GM13977 (cell line): ENCODE measurements around the gene MYO5B.

Source experiments
- DNase-seq: peaks from one replicate; pipeline ENCODE4 v3.0.0; 2012; ENCODE audit warnings: low spot score
- in situ Hi-C: fragments of 300-500 bp; cut with MboI; formaldehyde crosslinking; loops from one replicate; pipeline ENCODE4 v1.12.0; 2022; ENCODE audit warnings: low sequenced_read_pairs, low pct_unique_long_range_greater_than_20kb, mixed read lengths, inconsistent platforms; ENCODE audit not compliant: unreplicated experiment
- TF ChIP-seq, protein P1 (sequence below): IDR thresholded peaks from 2 replicates; pipeline ENCODE4 v1.5.1; 2012; ENCODE audit warnings: mild to moderate bottlenecking, control low read depth; ENCODE audit not compliant: insufficient read depth; ENCODE audit errors: extremely low read depth, missing control alignments

The MYO5B gene

DNA sequence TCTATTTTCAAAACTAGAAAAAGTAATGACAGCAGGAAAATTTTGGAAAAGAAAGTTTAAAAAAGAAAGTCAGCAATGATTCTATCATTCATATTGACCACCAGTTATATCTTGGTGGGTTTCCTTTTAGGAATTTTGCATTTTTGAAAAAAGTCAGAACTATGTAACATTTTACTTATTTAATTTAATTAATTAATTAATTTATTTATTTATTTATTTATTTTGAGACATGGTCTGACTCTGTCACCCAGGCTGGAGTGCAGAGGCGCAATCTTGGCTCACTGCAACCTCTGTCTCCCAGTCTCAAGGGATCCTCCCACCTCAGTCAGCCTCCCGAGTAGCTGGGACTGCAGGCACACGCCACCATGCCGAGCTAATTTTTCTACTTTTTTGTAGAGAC, 231.7 kb downstream of the MYO5B start:
- DNase-seq, result no peak
- TF ChIP-seq, protein P1, sequence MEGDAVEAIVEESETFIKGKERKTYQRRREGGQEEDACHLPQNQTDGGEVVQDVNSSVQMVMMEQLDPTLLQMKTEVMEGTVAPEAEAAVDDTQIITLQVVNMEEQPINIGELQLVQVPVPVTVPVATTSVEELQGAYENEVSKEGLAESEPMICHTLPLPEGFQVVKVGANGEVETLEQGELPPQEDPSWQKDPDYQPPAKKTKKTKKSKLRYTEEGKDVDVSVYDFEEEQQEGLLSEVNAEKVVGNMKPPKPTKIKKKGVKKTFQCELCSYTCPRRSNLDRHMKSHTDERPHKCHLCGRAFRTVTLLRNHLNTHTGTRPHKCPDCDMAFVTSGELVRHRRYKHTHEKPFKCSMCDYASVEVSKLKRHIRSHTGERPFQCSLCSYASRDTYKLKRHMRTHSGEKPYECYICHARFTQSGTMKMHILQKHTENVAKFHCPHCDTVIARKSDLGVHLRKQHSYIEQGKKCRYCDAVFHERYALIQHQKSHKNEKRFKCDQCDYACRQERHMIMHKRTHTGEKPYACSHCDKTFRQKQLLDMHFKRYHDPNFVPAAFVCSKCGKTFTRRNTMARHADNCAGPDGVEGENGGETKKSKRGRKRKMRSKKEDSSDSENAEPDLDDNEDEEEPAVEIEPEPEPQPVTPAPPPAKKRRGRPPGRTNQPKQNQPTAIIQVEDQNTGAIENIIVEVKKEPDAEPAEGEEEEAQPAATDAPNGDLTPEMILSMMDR, result no peak
- in situ Hi-C loops, result no loop called here

DNA sequence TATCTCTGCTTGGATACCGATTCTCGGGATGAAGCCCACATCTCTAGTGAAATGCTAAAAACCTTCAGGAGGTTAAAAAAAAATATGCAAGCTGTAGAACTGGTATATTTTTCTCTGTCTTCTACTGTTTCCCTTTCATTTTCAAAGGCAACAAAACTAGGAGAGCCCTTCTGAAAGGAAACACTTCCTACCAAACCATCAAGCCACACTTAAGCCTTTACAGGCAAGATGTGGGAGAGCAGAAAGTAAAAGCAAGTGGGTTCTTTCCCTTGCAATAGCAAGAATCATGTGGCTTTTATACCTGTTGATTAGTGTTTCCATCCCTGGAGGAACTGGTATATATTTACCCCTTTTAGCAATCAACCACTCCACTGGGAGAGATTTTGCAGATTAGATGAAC, 233.7 kb downstream of the MYO5B start:
- in situ Hi-C loops, result no loop called here
- TF ChIP-seq, protein P1, result no peak
- no peak for DNase-seq

DNA sequence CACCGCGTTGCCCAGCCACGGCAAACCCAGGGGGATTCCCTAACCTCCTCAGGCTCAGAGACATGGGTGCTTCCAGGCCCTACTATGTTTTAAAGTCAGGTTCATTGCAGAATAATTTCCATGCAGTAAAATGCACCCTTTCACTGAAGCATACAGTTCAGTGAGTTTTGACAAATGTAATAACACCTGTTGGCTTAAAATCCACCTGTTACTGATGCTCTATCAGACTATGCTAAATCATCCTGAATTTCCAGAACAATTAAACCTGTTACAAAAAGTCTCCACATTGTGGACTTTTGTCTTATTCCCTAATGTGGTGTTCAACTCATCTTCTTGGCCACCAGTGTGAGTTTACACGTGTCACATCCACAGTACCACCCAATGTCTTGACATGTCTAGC, 234.6 kb downstream of the MYO5B start:
- in situ Hi-C loops, result no loop called here
- TF ChIP-seq, protein P1, result no peak
- no peak for DNase-seq

DNA sequence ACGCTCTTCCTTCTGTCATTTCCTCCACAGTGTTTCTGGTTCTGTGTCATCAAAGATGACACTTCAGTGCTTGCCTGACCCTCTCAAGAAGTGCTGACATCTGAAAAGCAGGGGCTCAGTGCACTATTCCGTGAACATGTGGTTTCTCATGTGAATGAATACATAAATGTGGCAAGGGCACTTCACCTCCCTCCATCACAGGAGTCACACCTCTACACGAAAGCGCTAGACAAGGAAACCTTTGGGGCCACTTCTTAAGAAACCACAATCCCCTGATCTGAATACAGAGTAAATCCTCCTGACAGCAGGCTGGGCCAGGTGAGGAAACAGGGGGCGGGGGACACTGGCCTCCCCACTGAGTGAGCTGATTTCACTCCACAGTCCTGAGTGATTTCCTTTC, 235.8 kb downstream of the MYO5B start:
- in situ Hi-C loops, result no loop called here
- TF ChIP-seq, protein P1, result no peak
- DNase-seq, result no peak

- in situ Hi-C loops, result no loop called here
- TF ChIP-seq, protein P1, result no peak
- DNase-seq, result no peak
Observed at GRCh38 chr18:49955263-49955662, 239.7 kb downstream of the MYO5B start.

DNA sequence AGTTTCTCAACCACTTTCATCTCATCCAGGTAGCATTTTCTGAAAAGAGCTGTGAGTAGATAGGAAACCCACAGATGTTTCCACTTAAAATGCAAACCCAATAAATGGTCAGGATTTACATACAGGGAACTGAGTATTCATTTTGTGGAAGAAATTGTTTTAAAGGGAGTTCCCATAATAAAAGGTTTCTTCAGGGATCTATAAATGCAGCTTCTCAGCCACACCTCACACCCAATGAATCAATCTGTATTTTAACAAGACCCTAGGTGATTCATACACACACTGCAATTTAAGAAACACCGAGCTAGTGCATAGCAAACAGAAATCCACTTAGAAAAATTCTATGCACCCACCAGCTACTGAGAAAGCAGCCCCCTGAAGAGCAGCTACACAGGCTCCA, 241.6 kb downstream of the MYO5B start:
- in situ Hi-C loops, result no loop called here
- DNase-seq, result no peak
- TF ChIP-seq, protein P1, result no peak

GRCh38 chr18:49949951-49950395, 245.0 kb downstream of the MYO5B start:
- TF ChIP-seq, protein P1, result no peak
- no peak for DNase-seq
- in situ Hi-C loops, result no loop called here
